Endodermal cell (in vitro differentiated cells): Measurements from ENCODE around the gene FAM89B. TPM values are rescaled to one million over a fixed set of nuclear protein-coding genes. Genes with fewer than 3 reads are reported as not detected.

ENCODE experiments used
- DNase-seq: peaks from one replicate; pipeline ENCODE4 v3.0.0-alpha.2; 2017
- H3K27ac ChIP-seq: 2 replicates; pipeline ENCODE4 v1.5.1; 2013; ENCODE audit warnings: mild to moderate bottlenecking, low read depth, low read length, moderate library complexity
- H3K27me3 ChIP-seq: 2 replicates; pipeline ENCODE4 v1.6.1; 2013; ENCODE audit warnings: mild to moderate bottlenecking, low read length, moderate library complexity; ENCODE audit not compliant: insufficient read depth, control insufficient read depth, poor library complexity, severe bottlenecking
- H3K36me3 ChIP-seq: 2 replicates; pipeline ENCODE4 v1.7.0; 2013; ENCODE audit warnings: mild to moderate bottlenecking, low read length, moderate library complexity; ENCODE audit not compliant: control insufficient read depth, insufficient read depth
- H3K4me1 ChIP-seq: one replicate; pipeline ENCODE4 v1.7.0; 2013; ENCODE audit warnings: low read length; ENCODE audit not compliant: control insufficient read depth, insufficient read depth
- H3K4me3 ChIP-seq: 2 replicates; pipeline ENCODE4 v1.5.1; 2013; ENCODE audit warnings: mild to moderate bottlenecking, low read length, moderate library complexity
- H3K9ac ChIP-seq: 2 replicates; pipeline ENCODE4 v1.6.1; 2013; ENCODE audit warnings: mild to moderate bottlenecking, low read length, moderate library complexity; ENCODE audit not compliant: poor library complexity, severe bottlenecking; ENCODE audit errors: extremely low read depth
- H3K9me3 ChIP-seq: 2 replicates; pipeline ENCODE4 v1.6.1; 2013; ENCODE audit warnings: mild to moderate bottlenecking, low read length, moderate library complexity; ENCODE audit not compliant: control insufficient read depth
- H3K27ac Mint-ChIP-seq: 2 replicates; pipeline ENCODE4 v1.8.0; 2020; ENCODE audit warnings: mixed read lengths
- H3K27me3 Mint-ChIP-seq: 2 replicates; pipeline ENCODE4 v1.8.0; 2021; ENCODE audit warnings: mild to moderate bottlenecking, mixed read lengths; ENCODE audit not compliant: insufficient read depth
- H3K36me3 Mint-ChIP-seq: 2 replicates; pipeline ENCODE4 v1.8.0; 2020; ENCODE audit warnings: low read depth, mixed read lengths
- H3K4me1 Mint-ChIP-seq: 2 replicates; pipeline ENCODE4 v1.8.0; 2020; ENCODE audit warnings: mixed read lengths
- H3K4me3 Mint-ChIP-seq: 2 replicates; pipeline ENCODE4 v1.8.0; 2020; ENCODE audit warnings: mild to moderate bottlenecking, moderate library complexity, mixed read lengths
- H3K9me3 Mint-ChIP-seq: 2 replicates; pipeline ENCODE4 v1.8.0; 2020; ENCODE audit warnings: mild to moderate bottlenecking, mixed read lengths
- CTCF ChIP-seq: fragments of 200-600 bp; sonication (generic); conservative IDR thresholded peaks from 2 replicates; pipeline ENCODE4 v1.5.0; 2021; ENCODE audit warnings: antibody characterized with exemption, mild to moderate bottlenecking
- WGBS, 2 experiments: methylation state at CpG; one replicate each; pipeline versions ENCODE4 v1.1.5 to v1.1.7; 2013; ENCODE audit warnings: missing lambda C conversion rate in 2 of 2, mixed read lengths in 1 of 2; ENCODE audit not compliant: insufficient coverage in 1 of 2, insufficient read length in 1 of 2; 5-methylcytosine and 5-hydroxymethylcytosine counted together
- total RNA-seq, 2 donors: library from RNA; stranded (reverse); fragmentation: NEBNext Ultra II Directional in 1 of 2; extraction: Animal tissue kit (Norgen Biotek cat#: 25700) in 1 of 2; gene quantifications; 2 replicates in 1 of 2; 3 replicates in 1 of 2; pipeline ENCODE4 v1.2.1, GENCODE V29; 2021

FAM89B gene
- total RNA-seq, 2 donors from 2014 or later, result 23.3 to 24.9 TPM

GRCh38 chr11:65620666-65621065 lies 48.3 kb downstream of the FAM89B start:
- Mint-ChIP-seq H3K4me3 (no peak overlapping the region), H3K4me1 (peaks cover 6% of the 10 kb centered on the region), H3K36me3 (peaks cover 48% of the 10 kb centered on the region), H3K27ac (no peak overlapping the region), H3K27me3 (no peaks in the 10 kb centered on the region), H3K9me3 (no peaks in the 10 kb centered on the region)
- Histone ChIP-seq H3K9ac (no peak overlapping the region), H3K9me3 (no peaks in the 10 kb centered on the region), H3K36me3 (peaks cover 58% of the 10 kb centered on the region), H3K4me3 (no peak overlapping the region), H3K27me3 (no peaks in the 10 kb centered on the region), H3K27ac (no peak overlapping the region), H3K4me1 (peaks cover 8% of the 10 kb centered on the region)
- WGBS, 2 experiments, result 88 to 91% methylated on average over 11 to 19 of the region's 19 CpGs
- TF ChIP-seq CTCF, result no peak
- DNase-seq, result no peak

- peaks cover 6% of the 10 kb centered on the region for H3K4me1 ChIP-seq
- no peak for DNase-seq
- Mint-ChIP-seq H3K9me3 (no peaks in the 10 kb centered on the region), H3K4me1 (peaks cover 3% of the 10 kb centered on the region), H3K4me3 (no peak overlapping the region), H3K36me3 (peaks cover 55% of the 10 kb centered on the region), H3K27me3 (no peaks in the 10 kb centered on the region), H3K27ac (no peak overlapping the region)
- no peaks in the 10 kb centered on the region for H3K27me3 ChIP-seq
- H3K36me3 ChIP-seq, result peaks cover 63% of the 10 kb centered on the region
- 92 to 97% methylated on average over 9 to 14 of the region's 14 CpGs for WGBS, 2 experiments
- H3K4me3 ChIP-seq, result no peak overlapping the region
- H3K9me3 ChIP-seq, result no peaks in the 10 kb centered on the region
- no peak for TF ChIP-seq CTCF
- H3K27ac ChIP-seq, result no peak overlapping the region
- no peak overlapping the region for H3K9ac ChIP-seq
Observed at GRCh38 chr11:65621460-65621859, 49.1 kb downstream of the FAM89B start.

GRCh38 chr11:65622011-65622410 lies 49.7 kb downstream of the FAM89B start:
- WGBS, 2 experiments, result 94 to 99% methylated on average over 14 to 16 of the region's 16 CpGs
- H3K4me1 ChIP-seq, result peaks cover under 1% of the 10 kb centered on the region
- Mint-ChIP-seq H3K27ac (no peak overlapping the region), H3K36me3 (peaks cover 55% of the 10 kb centered on the region), H3K4me1 (no peaks in the 10 kb centered on the region), H3K9me3 (no peaks in the 10 kb centered on the region), H3K4me3 (no peak overlapping the region), H3K27me3 (no peaks in the 10 kb centered on the region)
- no peaks in the 10 kb centered on the region for H3K9me3 ChIP-seq
- no peak for DNase-seq
- H3K27ac ChIP-seq, result no peak overlapping the region
- H3K27me3 ChIP-seq, result no peaks in the 10 kb centered on the region
- H3K36me3 ChIP-seq, result peaks cover 68% of the 10 kb centered on the region
- no peak for TF ChIP-seq CTCF
- no peak overlapping the region for H3K4me3 ChIP-seq
- H3K9ac ChIP-seq, result no peak overlapping the region
